GM12878 (cell line): ENCODE measurements around the gene UBXN6.

Experiments used
- BCLAF1 ChIP-seq: fragments of 450-650 bp; IDR thresholded peaks from 2 replicates; pipeline ENCODE4 v1.6.1; 2017; ENCODE audit warnings: antibody characterized with exemption, mild to moderate bottlenecking, moderate library complexity
- CBX3 ChIP-seq: fragments of 200-600 bp; sonication (generic); IDR thresholded peaks from 2 replicates; pipeline ENCODE4 v1.6.1; 2016; ENCODE audit warnings: low read depth, borderline replicate concordance
- CTCF ChIP-seq, 3 experiments: IDR thresholded peaks in 2 of 3; conservative IDR thresholded peaks in 1 of 3; 2 replicates each; pipeline ENCODE4 v1.5.1; 2011; ENCODE audit warnings: low read depth in 3 of 3, low read length in 3 of 3, mild to moderate bottlenecking in 3 of 3, control low read depth in 2 of 3, moderate library complexity in 2 of 3, inconsistent platforms in 1 of 3, mixed read lengths in 1 of 3; ENCODE audit not compliant: control insufficient read depth in 2 of 3, insufficient read depth in 1 of 3; ENCODE audit errors: extremely low read depth in 1 of 3
- EZH2 ChIP-seq: IDR thresholded peaks from 2 replicates; pipeline ENCODE4 v1.6.1; 2012; ENCODE audit warnings: low read depth, mild to moderate bottlenecking, control low read depth, inconsistent platforms, low read length, borderline replicate concordance; ENCODE audit not compliant: control insufficient read depth
- KDM1A ChIP-seq: fragments of 200-600 bp; sonication (generic); IDR thresholded peaks from 2 replicates; pipeline ENCODE4 v1.6.1; 2016; ENCODE audit warnings: borderline replicate concordance
- NR2F1 ChIP-seq: fragments of 450-650 bp; conservative IDR thresholded peaks from 2 replicates; pipeline ENCODE4 v1.6.1; 2017; ENCODE audit warnings: mild to moderate bottlenecking
- POLR2A ChIP-seq: IDR thresholded peaks from 2 replicates; pipeline ENCODE4 v1.6.1; 2011; ENCODE audit warnings: low read depth, mild to moderate bottlenecking, low read length
- SMARCA5 ChIP-seq: fragments of 450-650 bp; IDR thresholded peaks from 2 replicates; pipeline ENCODE4 v1.6.1; 2017; ENCODE audit warnings: mild to moderate bottlenecking
- SRF ChIP-seq, 2 experiments: IDR thresholded peaks; 2 replicates each; pipeline ENCODE4 v1.6.1; 2011; ENCODE audit warnings: low read depth in 2 of 2, low read length in 2 of 2, mild to moderate bottlenecking in 1 of 2, moderate library complexity in 1 of 2
- ZNF687 ChIP-seq: fragments of 450-650 bp; IDR thresholded peaks from 2 replicates; pipeline ENCODE4 v1.6.1; 2017; ENCODE audit warnings: mild to moderate bottlenecking, moderate library complexity
- ZSCAN29 ChIP-seq: fragments of 450-650 bp; IDR thresholded peaks from 2 replicates; pipeline ENCODE4 v1.6.1; 2017; ENCODE audit warnings: mild to moderate bottlenecking, moderate library complexity

- TF ChIP-seq SRF (IDR thresholded peaks at IDR 0.05; ENCODE audit: low read depth in 2 of 2, low read length in 2 of 2) (no peak), CTCF (IDR thresholded peaks at IDR 0.05 in 2 of 3, conservative IDR thresholded peaks at IDR 0.05 in 1 of 3; ENCODE audit: control insufficient read depth in 2 of 3, extremely low read depth in 1 of 3, insufficient read depth in 1 of 3, low read depth in 3 of 3, low read length in 3 of 3) (no peak), SMARCA5 (no peak), KDM1A (no peak), POLR2A (no peak), NR2F1 (no peak), CBX3 (no peak), BCLAF1 (no peak), EZH2 (no peak), ZSCAN29 (no peak), ZNF687 (no peak)
Observed at GRCh38 chr19:4500841-4501591, 43.4 kb upstream of the UBXN6 start.
